Iris pigment epithelial cell (primary cell): ENCODE measurements around the gene NCOA6.
"Not testable (repeated sequence)": the region's sequence is repeated elsewhere in the genome, so short reads cannot be mapped to it uniquely, and the experiment has no call there.

Experiments used
- DNase-seq: peaks from one replicate; pipeline ENCODE4 v3.0.0-alpha.2; 2011; ENCODE audit warnings: low read depth

NCOA6 gene

GRCh38 chr20:34829191-34829590 is 3.7 kb upstream of the NCOA6 start:
- DNase-seq = no peak

GRCh38 chr20:34824806-34825529 is 483 bp downstream of the NCOA6 start:
- peak; percentile 40 for DNase-seq

GRCh38 chr20:34824452-34824805 is 1.0 kb downstream of the NCOA6 start:
- DNase-seq = peak; percentile 33

GRCh38 chr20:34824026-34824425 is 1.4 kb downstream of the NCOA6 start:
- no peak for DNase-seq

GRCh38 chr20:34820805-34821578 is 4.5 kb downstream of the NCOA6 start:
- DNase-seq = no peak

- no peak for DNase-seq
Observed at GRCh38 chr20:34817801-34818200, 7.7 kb downstream of the NCOA6 start.

GRCh38 chr20:34817072-34817471 is 8.4 kb downstream of the NCOA6 start:
- no peak for DNase-seq

- DNase-seq = no peak
Observed at GRCh38 chr20:34815636-34816035, 9.8 kb downstream of the NCOA6 start.

GRCh38 chr20:34808583-34808982 is 16.9 kb downstream of the NCOA6 start:
- DNase-seq = no peak

- DNase-seq = not testable (repeated sequence)
Observed at GRCh38 chr20:34807944-34808465, 17.4 kb downstream of the NCOA6 start.

GRCh38 chr20:34806255-34806654 is 19.2 kb downstream of the NCOA6 start:
- no peak for DNase-seq

- no peak for DNase-seq
Observed at GRCh38 chr20:34798871-34799270, 26.6 kb downstream of the NCOA6 start.

GRCh38 chr20:34798328-34798727 is 27.1 kb downstream of the NCOA6 start:
- no peak for DNase-seq

GRCh38 chr20:34797012-34797995 is 28.1 kb downstream of the NCOA6 start:
- DNase-seq = no peak

- DNase-seq = no peak
Observed at GRCh38 chr20:34794006-34794585, 31.4 kb downstream of the NCOA6 start.

GRCh38 chr20:34792687-34793363 is 32.6 kb downstream of the NCOA6 start:
- no peak for DNase-seq

GRCh38 chr20:34791289-34792020 is 34.0 kb downstream of the NCOA6 start:
- DNase-seq = peak; percentile 35

- no peak for DNase-seq
Observed at GRCh38 chr20:34781220-34781619, 44.2 kb downstream of the NCOA6 start.

- DNase-seq = not testable (repeated sequence)
Observed at GRCh38 chr20:34780291-34780690, 45.2 kb downstream of the NCOA6 start.

- no peak for DNase-seq
Observed at GRCh38 chr20:34776177-34776576, 49.3 kb downstream of the NCOA6 start.
